Activated CD4-positive, CD25-positive, alpha-beta regulatory T cell treated with anti-CD3 and anti-CD28 coated beads, Interleukin-2, amount 50 U/mL, for 16 hours (primary cell): Measurements from ENCODE around the gene AFF3.
A peak's percentile ranks its signal among the peaks of the same experiment; 100 is the strongest.
"Not testable (repeated sequence)": the region's sequence is repeated elsewhere in the genome, so short reads cannot be mapped to it uniquely, and the experiment has no call there.

Source experiments
- DNase-seq: peaks from one replicate; pipeline ENCODE4 v3.0.0-alpha.2; 2020; ENCODE audit warnings: low read depth, low spot score

The AFF3 gene

GRCh38 chr2:100142393-100142792 lies at the start of gene AFF3:
Gene AFF3, minus strand, starts transcription at chr2:100142590. Its CDS starts 38,136 bp downstream, at chr2:100104454.
- peak; percentile 13 for DNase-seq

- DNase-seq, result no peak
Observed at GRCh38 chr2:100189387-100189786, 47.0 kb upstream of the AFF3 start.

- DNase-seq, result no peak
Observed at GRCh38 chr2:100188326-100188725, 45.9 kb upstream of the AFF3 start.

GRCh38 chr2:100186126-100186525 lies 43.7 kb upstream of the AFF3 start:
- DNase-seq, result no peak

GRCh38 chr2:100185516-100185915 lies 43.1 kb upstream of the AFF3 start:
- DNase-seq, result no peak

- DNase-seq, result no peak
Observed at GRCh38 chr2:100185105-100185504, 42.7 kb upstream of the AFF3 start.

- DNase-seq, result no peak
Observed at GRCh38 chr2:100184055-100184737, 41.8 kb upstream of the AFF3 start.

- no peak for DNase-seq
Observed at GRCh38 chr2:100182494-100183361, 40.3 kb upstream of the AFF3 start.

- DNase-seq, result no peak
Observed at GRCh38 chr2:100180503-100180902, 38.1 kb upstream of the AFF3 start.

- DNase-seq, result no peak
Observed at GRCh38 chr2:100179806-100180205, 37.4 kb upstream of the AFF3 start.

- DNase-seq, result no peak
Observed at GRCh38 chr2:100178864-100179263, 36.5 kb upstream of the AFF3 start.

- DNase-seq, result no peak
Observed at GRCh38 chr2:100178085-100178788, 35.8 kb upstream of the AFF3 start.

GRCh38 chr2:100176925-100177324 lies 34.5 kb upstream of the AFF3 start:
- no peak for DNase-seq

GRCh38 chr2:100174026-100174431 lies 31.6 kb upstream of the AFF3 start:
- DNase-seq, result no peak

- no peak for DNase-seq
Observed at GRCh38 chr2:100166701-100167100, 24.3 kb upstream of the AFF3 start.

- DNase-seq, result no peak
Observed at GRCh38 chr2:100163605-100164004, 21.2 kb upstream of the AFF3 start.

- DNase-seq, result no peak
Observed at GRCh38 chr2:100161945-100162620, 19.7 kb upstream of the AFF3 start.

- no peak for DNase-seq
Observed at GRCh38 chr2:100160396-100160795, 18.0 kb upstream of the AFF3 start.

GRCh38 chr2:100151832-100152231 lies 9.4 kb upstream of the AFF3 start:
- not testable (repeated sequence) for DNase-seq

- no peak for DNase-seq
Observed at GRCh38 chr2:100151310-100151709, 8.9 kb upstream of the AFF3 start.

GRCh38 chr2:100148883-100149282 lies 6.5 kb upstream of the AFF3 start:
- DNase-seq, result no peak

- no peak for DNase-seq
Observed at GRCh38 chr2:100146657-100146960, 4.2 kb upstream of the AFF3 start.
